CD4-positive, alpha-beta memory T cell (primary cell): ENCODE measurements around the gene PPM1B. TPM values are rescaled to one million over a fixed set of nuclear protein-coding genes. Genes with fewer than 3 reads are reported as not detected.
A peak's percentile ranks its signal among the peaks of the same experiment; 100 is the strongest.

Source experiments
- CTCF ChIA-PET: fragments of 350-600 bp; sonication (Branson Sonifier 250); formaldehyde crosslinking; loops from one replicate; lab custom pipeline; 2021; ENCODE audit warnings: inconsistent platforms; ENCODE audit not compliant: partially characterized antibody; lab: Charles Lee
- POLR2A ChIA-PET: fragments of 350-600 bp; sonication (Branson Sonifier 250); formaldehyde crosslinking; loops from one replicate; lab custom pipeline; 2021; ENCODE audit not compliant: partially characterized antibody; lab: Charles Lee
- DNase-seq, 5 donors: peaks; one replicate each; pipeline versions ENCODE4 v3.0.0 to v3.0.0-alpha.2; 2020 to 2022; ENCODE audit warnings: mixed read lengths in 1 of 5
- H3K27ac ChIP-seq: one replicate; pipeline ENCODE4 v1.7.0; 2013; ENCODE audit warnings: low read depth, low read length
- H3K27me3 ChIP-seq: 2 replicates; pipeline ENCODE4 v1.7.0; 2013; ENCODE audit warnings: mild to moderate bottlenecking, low read length, moderate library complexity; ENCODE audit not compliant: insufficient read depth
- H3K36me3 ChIP-seq: 2 replicates; pipeline ENCODE4 v1.7.0; 2013; ENCODE audit warnings: mild to moderate bottlenecking, low read length, moderate library complexity; ENCODE audit not compliant: insufficient read depth
- H3K4me1 ChIP-seq: 2 replicates; pipeline ENCODE4 v1.7.0; 2013; ENCODE audit warnings: mild to moderate bottlenecking, low read length, moderate library complexity; ENCODE audit not compliant: insufficient read depth
- H3K4me3 ChIP-seq, 2 donors: one replicate each; pipeline ENCODE4 v1.7.0; 2013; ENCODE audit warnings: low read length in 2 of 2, mild to moderate bottlenecking in 1 of 2
- H3K9me3 ChIP-seq, 2 donors: one replicate each; pipeline ENCODE4 v1.7.0; 2013; ENCODE audit warnings: low read length in 2 of 2, control low read depth in 1 of 2; ENCODE audit not compliant: control insufficient read depth in 1 of 2
- H3K27ac Mint-ChIP-seq, 7 donors: one replicate each; pipeline ENCODE4 v1.8.0; 2020 to 2021; ENCODE audit warnings: mixed read lengths in 7 of 7, mild to moderate bottlenecking in 6 of 7, inconsistent platforms in 3 of 7, moderate library complexity in 3 of 7
- H3K27me3 Mint-ChIP-seq, 2 donors: one replicate each; pipeline ENCODE4 v1.8.0; 2020 to 2021; ENCODE audit warnings: mixed read lengths in 2 of 2
- H3K36me3 Mint-ChIP-seq, 2 donors: one replicate each; pipeline ENCODE4 v1.8.0; 2020 to 2021; ENCODE audit warnings: mixed read lengths in 2 of 2, inconsistent platforms in 1 of 2, mild to moderate bottlenecking in 1 of 2
- H3K4me1 Mint-ChIP-seq, 4 donors: one replicate each; pipeline ENCODE4 v1.8.0; 2020 to 2021; ENCODE audit warnings: mixed read lengths in 4 of 4, mild to moderate bottlenecking in 1 of 4
- H3K4me3 Mint-ChIP-seq, 8 donors: one replicate each; pipeline ENCODE4 v1.8.0; 2020 to 2021; ENCODE audit warnings: mixed read lengths in 8 of 8, mild to moderate bottlenecking in 7 of 8, moderate library complexity in 6 of 8, inconsistent platforms in 3 of 8
- H3K9me3 Mint-ChIP-seq, 8 donors: one replicate each; pipeline ENCODE4 v1.8.0; 2020 to 2021; ENCODE audit warnings: mixed read lengths in 8 of 8, mild to moderate bottlenecking in 5 of 8, inconsistent platforms in 3 of 8, moderate library complexity in 1 of 8
- intact Hi-C: fragments of 100-400 bp; cut with micrococcal nuclease; formaldehyde crosslinking; loops from one replicate; pipeline ENCODE4 v1.15.1; 2023
- polyA plus RNA-seq, 2 donors: library from polyadenylated mRNA; unstranded; fragments of 300-500 nt; fragmentation: Illumina TruSeq; gene quantifications; one replicate each; pipeline ENCODE4 v1.2.3, GENCODE V29; 2021
- total RNA-seq, 2 experiments: library from RNA; stranded (reverse); gene quantifications; one replicate each; pipeline ENCODE4 v1.2.3, GENCODE V29; 2021

PPM1B gene
- total and polyA plus RNA-seq, 4 experiments from 2014 or later: 52.4 to 79.3 (median 65.1) TPM

- Mint-ChIP-seq H3K4me3 (peak overlapping the region in 3 of 8 donors; percentile 11 to 71 (median 34)), H3K27ac (peak overlapping the region in 1 of 7 donors; percentile 65), H3K27me3 (no peaks in the 10 kb centered on the region), H3K4me1 (peaks cover 47 to 83% (median 68%) of the 10 kb centered on the region in 4 donors), H3K9me3 (no peaks in the 10 kb centered on the region), H3K36me3 (peaks cover 24 to 37% of the 10 kb centered on the region in 2 donors)
- intact Hi-C loops: no loop called here
- Histone ChIP-seq H3K9me3 (no peaks in the 10 kb centered on the region), H3K36me3 (no peaks in the 10 kb centered on the region), H3K27me3 (no peaks in the 10 kb centered on the region), H3K27ac (no peak overlapping the region), H3K4me3 (no peak overlapping the region), H3K4me1 (peaks cover 60% of the 10 kb centered on the region)
- CTCF ChIA-PET: no interaction called here
- POLR2A ChIA-PET: no interaction called here
- no peak for DNase-seq
Measured at GRCh38 chr2:44191739-44192138, 23.1 kb downstream of the PPM1B start.

- H3K4me3 Mint-ChIP-seq: peak overlapping the region in 2 of 8 donors; percentile 2 to 22
- CTCF ChIA-PET: interaction anchor here (1.1 kb wide), 2 partner anchors 12 to 42 kb away, joined by 3 to 7 read pairs; no protein-coding TSS in a partner anchor
- no peak overlapping the region for H3K4me3 ChIP-seq
- H3K36me3 ChIP-seq: no peaks in the 10 kb centered on the region
- H3K9me3 Mint-ChIP-seq: no peaks in the 10 kb centered on the region
- no peaks in the 10 kb centered on the region for H3K27me3 Mint-ChIP-seq
- no peak overlapping the region for H3K27ac ChIP-seq
- peaks cover 20 to 34% of the 10 kb centered on the region in 2 donors for H3K36me3 Mint-ChIP-seq
- intact Hi-C loops: no loop called here
- H3K4me1 ChIP-seq: peaks cover 54% of the 10 kb centered on the region
- DNase-seq: no peak
- peaks cover 42 to 80% (median 61%) of the 10 kb centered on the region in 4 donors for H3K4me1 Mint-ChIP-seq
- H3K27ac Mint-ChIP-seq: peak overlapping the region in 2 of 7 donors; percentile 5 to 46
- H3K9me3 ChIP-seq: no peaks in the 10 kb centered on the region
- POLR2A ChIA-PET: no interaction called here
- H3K27me3 ChIP-seq: no peaks in the 10 kb centered on the region
Measured at GRCh38 chr2:44192646-44193045, 24.0 kb downstream of the PPM1B start.

- Histone ChIP-seq H3K27me3 (no peaks in the 10 kb centered on the region), H3K4me1 (peaks cover 38% of the 10 kb centered on the region), H3K36me3 (no peaks in the 10 kb centered on the region), H3K27ac (no peak overlapping the region), H3K4me3 (no peak overlapping the region), H3K9me3 (no peaks in the 10 kb centered on the region)
- CTCF ChIA-PET: no interaction called here
- Mint-ChIP-seq H3K27me3 (no peaks in the 10 kb centered on the region), H3K36me3 (peaks cover 25 to 41% of the 10 kb centered on the region in 2 donors), H3K4me3 (no peak overlapping the region), H3K27ac (no peak overlapping the region), H3K9me3 (no peaks in the 10 kb centered on the region), H3K4me1 (peaks cover 43 to 77% (median 60%) of the 10 kb centered on the region in 4 donors)
- intact Hi-C loops: no loop called here
- no peak for DNase-seq
- POLR2A ChIA-PET: no interaction called here
Measured at GRCh38 chr2:44195714-44196113, 27.0 kb downstream of the PPM1B start.

DNA sequence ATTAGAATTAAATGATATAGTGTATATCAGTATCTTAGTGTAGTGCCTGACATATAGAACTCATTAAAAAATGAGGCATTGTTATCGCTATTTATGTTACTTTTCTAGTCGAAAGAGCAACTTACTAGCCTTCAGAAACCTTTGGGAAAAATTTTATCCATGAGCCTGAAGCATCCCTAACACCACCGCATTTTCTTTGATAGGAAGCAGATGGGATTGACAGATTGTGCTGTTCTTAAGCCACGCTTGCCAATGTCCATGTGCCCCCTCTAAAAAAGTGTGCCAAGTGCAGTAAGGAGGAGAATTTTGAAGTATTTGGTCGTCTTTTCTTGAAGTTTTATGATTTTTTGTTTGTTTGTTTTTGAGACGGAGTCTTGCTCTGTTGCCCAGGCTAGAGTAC lies 29.1 kb downstream of the PPM1B start:
- ChIA-PET POLR2A (no interaction called here), CTCF (no interaction called here)
- Mint-ChIP-seq H3K4me1 (peaks cover 43 to 73% (median 58%) of the 10 kb centered on the region in 4 donors), H3K4me3 (no peak overlapping the region), H3K9me3 (peaks cover 0 to 1% (median 0%) of the 10 kb centered on the region in 8 donors), H3K27me3 (no peaks in the 10 kb centered on the region), H3K27ac (peak overlapping the region in 1 of 7 donors; percentile 41), H3K36me3 (peaks cover 41 to 49% of the 10 kb centered on the region in 2 donors)
- intact Hi-C loops: no loop called here
- Histone ChIP-seq H3K4me1 (peaks cover 45% of the 10 kb centered on the region), H3K9me3 (no peaks in the 10 kb centered on the region), H3K27ac (no peak overlapping the region), H3K36me3 (no peaks in the 10 kb centered on the region), H3K27me3 (no peaks in the 10 kb centered on the region), H3K4me3 (no peak overlapping the region)
- DNase-seq: no peak

DNA sequence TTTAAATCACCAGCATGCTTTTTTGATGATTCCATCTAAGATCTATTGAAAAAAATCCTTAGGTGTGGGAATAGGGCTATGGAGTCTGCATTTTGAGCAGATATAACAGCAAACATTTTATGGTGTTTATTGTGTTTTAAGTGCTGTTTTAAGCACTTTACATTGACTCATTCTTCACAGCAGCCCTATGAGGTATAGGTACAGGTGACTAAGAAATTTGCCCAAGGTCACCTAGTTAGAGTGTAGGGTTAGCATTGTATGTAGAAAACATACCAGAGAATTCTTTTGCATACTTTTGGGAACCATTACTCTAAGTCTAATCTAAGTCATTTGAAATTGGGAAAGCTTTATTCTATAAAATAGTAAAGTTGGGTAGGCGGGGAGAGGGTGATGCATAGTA lies 31.3 kb downstream of the PPM1B start:
- no peaks in the 10 kb centered on the region for H3K27me3 Mint-ChIP-seq
- peak overlapping the region in 1 of 7 donors; percentile 12 for H3K27ac Mint-ChIP-seq
- H3K4me3 Mint-ChIP-seq: peak overlapping the region in 1 of 8 donors; percentile 3
- peaks cover 49 to 83% (median 66%) of the 10 kb centered on the region in 4 donors for H3K4me1 Mint-ChIP-seq
- peaks cover 50 to 56% of the 10 kb centered on the region in 2 donors for H3K36me3 Mint-ChIP-seq
- Histone ChIP-seq H3K4me3 (no peak overlapping the region), H3K36me3 (no peaks in the 10 kb centered on the region), H3K27ac (no peak overlapping the region), H3K9me3 (no peaks in the 10 kb centered on the region), H3K4me1 (peaks cover 47% of the 10 kb centered on the region), H3K27me3 (no peaks in the 10 kb centered on the region)
- POLR2A ChIA-PET: no interaction called here
- DNase-seq: no peak
- CTCF ChIA-PET: no interaction called here
- H3K9me3 Mint-ChIP-seq: peaks cover 0 to 10% (median 0%) of the 10 kb centered on the region in 8 donors
- intact Hi-C loops: no loop called here

DNA sequence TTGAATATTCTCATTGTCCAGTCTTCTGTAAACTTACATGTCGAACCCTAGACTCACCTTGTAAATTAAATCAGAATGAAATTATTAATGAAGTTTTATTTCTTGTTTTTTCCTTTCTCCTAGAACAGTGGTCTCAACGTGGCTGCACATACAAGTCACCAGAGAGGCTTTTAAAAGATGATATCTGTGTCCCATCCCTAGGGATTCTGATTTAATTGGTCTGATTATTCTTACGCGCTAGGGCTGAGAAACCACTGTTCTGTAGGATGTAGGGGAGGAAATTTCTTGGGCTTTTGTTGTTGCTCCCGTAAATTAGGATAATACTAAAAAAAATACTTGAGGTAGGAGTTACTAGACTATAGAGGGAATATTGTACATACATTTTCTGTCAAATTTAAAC lies 32.1 kb downstream of the PPM1B start:
- ChIA-PET POLR2A (no interaction called here), CTCF (no interaction called here)
- Mint-ChIP-seq H3K36me3 (peaks cover 49 to 55% of the 10 kb centered on the region in 2 donors), H3K9me3 (peaks cover 0 to 10% (median 0%) of the 10 kb centered on the region in 8 donors), H3K4me1 (peaks cover 49 to 81% (median 64%) of the 10 kb centered on the region in 4 donors), H3K4me3 (no peak overlapping the region), H3K27ac (no peak overlapping the region), H3K27me3 (no peaks in the 10 kb centered on the region)
- Histone ChIP-seq H3K4me3 (no peak overlapping the region), H3K9me3 (no peaks in the 10 kb centered on the region), H3K36me3 (no peaks in the 10 kb centered on the region), H3K27ac (no peak overlapping the region), H3K27me3 (no peaks in the 10 kb centered on the region), H3K4me1 (peaks cover 50% of the 10 kb centered on the region)
- DNase-seq: no peak
- intact Hi-C loops: no loop called here

- H3K4me3 ChIP-seq: no peak overlapping the region
- Mint-ChIP-seq H3K4me3 (peak overlapping the region in 2 of 8 donors; percentile 64 to 70), H3K9me3 (peaks cover 0 to 10% (median 0%) of the 10 kb centered on the region in 8 donors), H3K4me1 (peaks cover 40 to 72% (median 57%) of the 10 kb centered on the region in 4 donors), H3K36me3 (peaks cover 41 to 46% of the 10 kb centered on the region in 2 donors), H3K27ac (peak overlapping the region in 1 of 7 donors; percentile 23), H3K27me3 (no peaks in the 10 kb centered on the region)
- H3K9me3 ChIP-seq: no peaks in the 10 kb centered on the region
- peaks cover 49% of the 10 kb centered on the region for H3K4me1 ChIP-seq
- H3K36me3 ChIP-seq: no peaks in the 10 kb centered on the region
- intact Hi-C loops: no loop called here
- no peak overlapping the region for H3K27ac ChIP-seq
- ChIA-PET POLR2A (interaction anchor here (1.7 kb wide), 1 partner anchor 26 kb away, joined by 3 read pairs; no protein-coding TSS in a partner anchor), CTCF (interaction anchor here (1.0 kb wide), 1 partner anchor 12 kb away, joined by 3 read pairs; no protein-coding TSS in a partner anchor)
- DNase-seq: no peak
- no peaks in the 10 kb centered on the region for H3K27me3 ChIP-seq
Measured at GRCh38 chr2:44201648-44202165, 33.0 kb downstream of the PPM1B start.
